A549 (cell line): ENCODE measurements around the gene MYLK2.

Source experiments
- CBX2 ChIP-seq: fragments of 200-600 bp; sonication (generic); IDR thresholded peaks from 2 replicates; pipeline ENCODE4 v1.6.1; 2016; ENCODE audit warnings: low read depth, mild to moderate bottlenecking, borderline replicate concordance
- CHD2 ChIP-seq: fragments of 150-350 bp; IDR thresholded peaks from 2 replicates; pipeline ENCODE4 v1.6.1; 2014; ENCODE audit warnings: low read length; ENCODE audit not compliant: partially characterized antibody
- JUNB ChIP-seq: fragments of >200 bp; sonication (Bioruptor Twin); formaldehyde crosslinking; IDR thresholded peaks from 2 replicates; pipeline ENCODE4 v1.6.1; 2016
- MYC ChIP-seq: IDR thresholded peaks from 2 replicates; pipeline ENCODE4 v1.6.1; 2012; ENCODE audit warnings: mild to moderate bottlenecking, inconsistent platforms, low read length, improper control_type of control experiment, borderline replicate concordance
- NR3C1 ChIP-seq: fragments of >200 bp; sonication (Bioruptor Twin); formaldehyde crosslinking; IDR thresholded peaks from 3 replicates; pipeline ENCODE4 v1.6.1; 2017
- ZSCAN20 ChIP-seq: fragments of 250-450 bp; sonication (Bioruptor Pico); IDR thresholded peaks from 2 replicates; pipeline ENCODE4 v1.8.0; 2022; ENCODE audit warnings: mild to moderate bottlenecking, moderate library complexity
- TF ChIP-seq, protein P1 (sequence below): fragments of 200-600 bp; sonication (generic); IDR thresholded peaks from 2 replicates; pipeline ENCODE4 v1.6.1; 2016; ENCODE audit warnings: antibody characterized with exemption, mild to moderate bottlenecking, moderate library complexity
- TF ChIP-seq, protein P2 (sequence below): fragments of >200 bp; sonication (Bioruptor Twin); formaldehyde crosslinking; IDR thresholded peaks from 3 replicates; pipeline ENCODE4 v1.5.1; 2016
- TF ChIP-seq, protein P3 (sequence below): IDR thresholded peaks from 2 replicates; pipeline ENCODE4 v1.6.1; 2012

DNA sequence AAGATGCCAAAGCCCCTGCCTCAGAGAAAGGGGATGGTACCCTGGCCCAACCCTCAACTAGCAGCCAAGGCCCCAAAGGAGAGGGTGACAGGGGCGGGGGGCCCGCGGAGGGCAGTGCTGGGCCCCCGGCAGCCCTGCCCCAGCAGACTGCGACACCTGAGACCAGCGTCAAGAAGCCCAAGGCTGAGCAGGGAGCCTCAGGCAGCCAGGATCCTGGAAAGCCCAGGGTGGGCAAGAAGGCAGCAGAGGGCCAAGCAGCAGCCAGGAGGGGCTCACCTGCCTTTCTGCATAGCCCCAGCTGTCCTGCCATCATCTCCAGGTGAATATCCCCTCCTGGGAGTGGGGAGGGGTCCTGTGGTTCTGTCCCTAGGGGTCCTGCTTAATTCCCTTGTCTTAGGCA is 1.1 kb downstream of the MYLK2 start:
- TF ChIP-seq, protein P1, sequence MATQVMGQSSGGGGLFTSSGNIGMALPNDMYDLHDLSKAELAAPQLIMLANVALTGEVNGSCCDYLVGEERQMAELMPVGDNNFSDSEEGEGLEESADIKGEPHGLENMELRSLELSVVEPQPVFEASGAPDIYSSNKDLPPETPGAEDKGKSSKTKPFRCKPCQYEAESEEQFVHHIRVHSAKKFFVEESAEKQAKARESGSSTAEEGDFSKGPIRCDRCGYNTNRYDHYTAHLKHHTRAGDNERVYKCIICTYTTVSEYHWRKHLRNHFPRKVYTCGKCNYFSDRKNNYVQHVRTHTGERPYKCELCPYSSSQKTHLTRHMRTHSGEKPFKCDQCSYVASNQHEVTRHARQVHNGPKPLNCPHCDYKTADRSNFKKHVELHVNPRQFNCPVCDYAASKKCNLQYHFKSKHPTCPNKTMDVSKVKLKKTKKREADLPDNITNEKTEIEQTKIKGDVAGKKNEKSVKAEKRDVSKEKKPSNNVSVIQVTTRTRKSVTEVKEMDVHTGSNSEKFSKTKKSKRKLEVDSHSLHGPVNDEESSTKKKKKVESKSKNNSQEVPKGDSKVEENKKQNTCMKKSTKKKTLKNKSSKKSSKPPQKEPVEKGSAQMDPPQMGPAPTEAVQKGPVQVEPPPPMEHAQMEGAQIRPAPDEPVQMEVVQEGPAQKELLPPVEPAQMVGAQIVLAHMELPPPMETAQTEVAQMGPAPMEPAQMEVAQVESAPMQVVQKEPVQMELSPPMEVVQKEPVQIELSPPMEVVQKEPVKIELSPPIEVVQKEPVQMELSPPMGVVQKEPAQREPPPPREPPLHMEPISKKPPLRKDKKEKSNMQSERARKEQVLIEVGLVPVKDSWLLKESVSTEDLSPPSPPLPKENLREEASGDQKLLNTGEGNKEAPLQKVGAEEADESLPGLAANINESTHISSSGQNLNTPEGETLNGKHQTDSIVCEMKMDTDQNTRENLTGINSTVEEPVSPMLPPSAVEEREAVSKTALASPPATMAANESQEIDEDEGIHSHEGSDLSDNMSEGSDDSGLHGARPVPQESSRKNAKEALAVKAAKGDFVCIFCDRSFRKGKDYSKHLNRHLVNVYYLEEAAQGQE, result no peak
- TF ChIP-seq, protein P2, sequence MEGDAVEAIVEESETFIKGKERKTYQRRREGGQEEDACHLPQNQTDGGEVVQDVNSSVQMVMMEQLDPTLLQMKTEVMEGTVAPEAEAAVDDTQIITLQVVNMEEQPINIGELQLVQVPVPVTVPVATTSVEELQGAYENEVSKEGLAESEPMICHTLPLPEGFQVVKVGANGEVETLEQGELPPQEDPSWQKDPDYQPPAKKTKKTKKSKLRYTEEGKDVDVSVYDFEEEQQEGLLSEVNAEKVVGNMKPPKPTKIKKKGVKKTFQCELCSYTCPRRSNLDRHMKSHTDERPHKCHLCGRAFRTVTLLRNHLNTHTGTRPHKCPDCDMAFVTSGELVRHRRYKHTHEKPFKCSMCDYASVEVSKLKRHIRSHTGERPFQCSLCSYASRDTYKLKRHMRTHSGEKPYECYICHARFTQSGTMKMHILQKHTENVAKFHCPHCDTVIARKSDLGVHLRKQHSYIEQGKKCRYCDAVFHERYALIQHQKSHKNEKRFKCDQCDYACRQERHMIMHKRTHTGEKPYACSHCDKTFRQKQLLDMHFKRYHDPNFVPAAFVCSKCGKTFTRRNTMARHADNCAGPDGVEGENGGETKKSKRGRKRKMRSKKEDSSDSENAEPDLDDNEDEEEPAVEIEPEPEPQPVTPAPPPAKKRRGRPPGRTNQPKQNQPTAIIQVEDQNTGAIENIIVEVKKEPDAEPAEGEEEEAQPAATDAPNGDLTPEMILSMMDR, result no peak
- TF ChIP-seq NR3C1 (no peak), JUNB (no peak), CHD2 (no peak), CBX2 (no peak), MYC (no peak), ZSCAN20 (CRISPR knock-in tag) (no peak)
- TF ChIP-seq, protein P3, sequence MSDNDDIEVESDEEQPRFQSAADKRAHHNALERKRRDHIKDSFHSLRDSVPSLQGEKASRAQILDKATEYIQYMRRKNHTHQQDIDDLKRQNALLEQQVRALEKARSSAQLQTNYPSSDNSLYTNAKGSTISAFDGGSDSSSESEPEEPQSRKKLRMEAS, result no peak
